Measurements from ENCODE around the gene GPR160.
A peak's percentile ranks its signal among the peaks of the same experiment; 100 is the strongest.

The GPR160 gene

GRCh38 chr3:169996063-169996462, 41.7 kb upstream of the GPR160 start:
- TF ChIP-seq POLR2A (IDR thresholded peaks at IDR 0.05; ENCODE audit: extremely low read depth, insufficient read length) (no peak), MAX (IDR thresholded peaks at IDR 0.05; ENCODE audit: low read depth, low read length) (no peak), MYC (IDR thresholded peaks at IDR 0.05; ENCODE audit: low read depth, low read length) (no peak)
- TF ChIP-seq, protein P1, sequence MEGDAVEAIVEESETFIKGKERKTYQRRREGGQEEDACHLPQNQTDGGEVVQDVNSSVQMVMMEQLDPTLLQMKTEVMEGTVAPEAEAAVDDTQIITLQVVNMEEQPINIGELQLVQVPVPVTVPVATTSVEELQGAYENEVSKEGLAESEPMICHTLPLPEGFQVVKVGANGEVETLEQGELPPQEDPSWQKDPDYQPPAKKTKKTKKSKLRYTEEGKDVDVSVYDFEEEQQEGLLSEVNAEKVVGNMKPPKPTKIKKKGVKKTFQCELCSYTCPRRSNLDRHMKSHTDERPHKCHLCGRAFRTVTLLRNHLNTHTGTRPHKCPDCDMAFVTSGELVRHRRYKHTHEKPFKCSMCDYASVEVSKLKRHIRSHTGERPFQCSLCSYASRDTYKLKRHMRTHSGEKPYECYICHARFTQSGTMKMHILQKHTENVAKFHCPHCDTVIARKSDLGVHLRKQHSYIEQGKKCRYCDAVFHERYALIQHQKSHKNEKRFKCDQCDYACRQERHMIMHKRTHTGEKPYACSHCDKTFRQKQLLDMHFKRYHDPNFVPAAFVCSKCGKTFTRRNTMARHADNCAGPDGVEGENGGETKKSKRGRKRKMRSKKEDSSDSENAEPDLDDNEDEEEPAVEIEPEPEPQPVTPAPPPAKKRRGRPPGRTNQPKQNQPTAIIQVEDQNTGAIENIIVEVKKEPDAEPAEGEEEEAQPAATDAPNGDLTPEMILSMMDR (IDR thresholded peaks at IDR 0.05; ENCODE audit: low read depth, low read length), result no peak
- H3K4me3 ChIP-seq (ENCODE audit: low read depth, low read length), result no peak overlapping the region
- no peak for DNase-seq (ENCODE audit: low read depth)

GRCh38 chr3:169998668-169999131, 39.1 kb upstream of the GPR160 start:
- peak; percentile 23 for DNase-seq (ENCODE audit: low read depth)
- TF ChIP-seq, protein P1 (IDR thresholded peaks at IDR 0.05; ENCODE audit: low read depth, low read length), result no peak
- TF ChIP-seq MAX (IDR thresholded peaks at IDR 0.05; ENCODE audit: low read depth, low read length) (no peak), POLR2A (IDR thresholded peaks at IDR 0.05; ENCODE audit: extremely low read depth, insufficient read length) (no peak), MYC (IDR thresholded peaks at IDR 0.05; ENCODE audit: low read depth, low read length) (no peak)
- no peak overlapping the region for H3K4me3 ChIP-seq (ENCODE audit: low read depth, low read length)

- TF ChIP-seq MAX (IDR thresholded peaks at IDR 0.05; ENCODE audit: low read depth, low read length), result no peak
- TF ChIP-seq, protein P1 (IDR thresholded peaks at IDR 0.05; ENCODE audit: low read depth, low read length), result no peak
- no peak for TF ChIP-seq MYC (IDR thresholded peaks at IDR 0.05; ENCODE audit: low read depth, low read length)
- no peak for TF ChIP-seq POLR2A (IDR thresholded peaks at IDR 0.05; ENCODE audit: extremely low read depth, insufficient read length)
- H3K4me3 ChIP-seq (ENCODE audit: low read depth, low read length), result no peak overlapping the region
- DNase-seq (ENCODE audit: low read depth), result no peak
Observed at GRCh38 chr3:169999433-169999832, 38.4 kb upstream of the GPR160 start.

DNA sequence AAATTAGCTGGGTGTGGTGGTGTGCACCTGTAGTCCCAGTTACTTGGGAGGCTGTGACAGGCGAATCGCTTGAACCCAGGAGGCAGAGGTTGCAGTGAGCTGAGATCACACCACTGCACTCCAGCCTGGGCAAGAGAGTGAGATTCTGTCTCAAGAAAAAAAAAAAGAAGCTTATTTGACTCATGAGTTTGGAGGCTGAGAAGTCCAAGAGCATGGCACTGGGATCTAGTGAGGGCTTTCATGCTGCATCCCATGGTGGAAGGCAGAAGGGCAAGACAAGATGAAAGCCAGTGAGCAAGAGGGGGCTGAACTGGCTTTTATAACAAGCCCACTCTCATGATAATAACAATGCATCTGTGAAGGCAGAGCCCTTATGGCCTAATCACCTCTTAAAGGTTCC, 37.7 kb upstream of the GPR160 start:
- DNase-seq (ENCODE audit: low read depth), result no peak
- no peak overlapping the region for H3K4me3 ChIP-seq (ENCODE audit: low read depth, low read length)
- TF ChIP-seq, protein P1 (IDR thresholded peaks at IDR 0.05; ENCODE audit: low read depth, low read length), result no peak

DNA sequence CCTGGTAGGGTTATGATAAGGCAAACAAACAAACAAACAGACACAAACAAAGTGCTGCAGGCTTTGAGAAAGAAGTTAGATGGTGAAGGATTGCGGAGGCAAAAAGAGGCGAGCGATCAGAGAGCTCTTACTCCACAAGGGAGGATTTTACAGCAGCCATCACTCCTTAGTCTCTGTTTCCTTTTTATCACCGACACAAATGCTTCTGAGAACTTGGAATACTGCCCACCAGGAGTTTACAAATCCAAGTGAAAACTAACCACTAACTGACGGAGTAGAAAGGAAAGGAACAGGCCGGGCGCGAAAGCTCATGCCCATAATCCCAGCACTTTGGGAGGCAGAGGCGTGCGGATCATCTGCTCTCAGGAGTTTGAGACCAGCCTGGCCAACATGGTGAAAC, 35.6 kb upstream of the GPR160 start:
- H3K4me3 ChIP-seq (ENCODE audit: low read depth, low read length), result no peak overlapping the region
- TF ChIP-seq POLR2A (IDR thresholded peaks at IDR 0.05; ENCODE audit: extremely low read depth, insufficient read length), result no peak
- no peak for DNase-seq (ENCODE audit: low read depth)

DNA sequence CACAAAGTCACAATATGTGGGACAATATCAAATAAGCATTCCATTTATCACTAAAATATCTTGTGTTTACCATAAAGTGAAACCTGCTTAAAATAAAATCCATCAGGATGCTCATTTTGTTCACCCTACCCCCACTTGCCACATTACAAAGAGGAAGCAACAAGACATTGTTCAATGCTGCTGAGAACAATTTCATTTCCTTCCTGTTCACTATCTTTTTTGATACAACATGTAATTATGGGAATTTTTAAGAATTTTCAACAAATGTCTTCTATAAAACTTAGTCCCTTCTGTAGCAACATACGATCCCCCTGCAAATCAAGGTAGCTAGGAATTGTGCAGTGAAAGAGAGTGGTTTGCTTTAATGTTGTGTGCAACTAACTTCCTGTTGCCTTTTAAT, 34.9 kb upstream of the GPR160 start:
- DNase-seq (ENCODE audit: low read depth), result peak; percentile 46
- no peak overlapping the region for H3K4me3 ChIP-seq (ENCODE audit: low read depth, low read length)
- TF ChIP-seq MYC (IDR thresholded peaks at IDR 0.05; ENCODE audit: low read depth, low read length) (no peak), MAX (IDR thresholded peaks at IDR 0.05; ENCODE audit: low read depth, low read length) (no peak), POLR2A (IDR thresholded peaks at IDR 0.05; ENCODE audit: extremely low read depth, insufficient read length) (no peak)
- TF ChIP-seq, protein P1 (IDR thresholded peaks at IDR 0.05; ENCODE audit: low read depth, low read length), result no peak

All from NB4 (cell line).